GM23248 (cell line): ENCODE results near the gene ENOX2. TPM values are rescaled to one million over a fixed set of nuclear protein-coding genes. Genes with fewer than 3 reads are reported as not detected.

ENCODE experiments used
- DNase-seq: peaks from one replicate; pipeline ENCODE4 v3.0.0-alpha.2; 2015
- H2AFZ ChIP-seq: fragments of 200-600 bp; sonication (generic); 2 replicates; pipeline ENCODE4 v1.6.1; 2016; ENCODE audit warnings: antibody characterized with exemption
- H3F3A ChIP-seq: fragments of 200-600 bp; sonication (generic); 2 replicates; pipeline ENCODE4 v1.6.1; 2016; ENCODE audit warnings: mild to moderate bottlenecking, antibody characterized with exemption, mixed run types; ENCODE audit not compliant: insufficient read depth
- H3K27ac ChIP-seq: fragments of 200-600 bp; sonication (generic); 2 replicates; pipeline ENCODE4 v1.5.1; 2016; ENCODE audit warnings: mild to moderate bottlenecking
- H3K27me3 ChIP-seq: fragments of 200-600 bp; sonication (generic); replicated peaks from 2 replicates; pipeline ENCODE4 v1.6.1; 2016; ENCODE audit warnings: mild to moderate bottlenecking; ENCODE audit not compliant: insufficient read depth
- H3K36me3 ChIP-seq: fragments of 200-600 bp; sonication (generic); 2 replicates; pipeline ENCODE4 v1.6.1; 2016; ENCODE audit warnings: low read depth, mild to moderate bottlenecking
- H3K4me1 ChIP-seq: fragments of 200-600 bp; sonication (generic); 2 replicates; pipeline ENCODE4 v1.6.1; 2016; ENCODE audit warnings: mild to moderate bottlenecking; ENCODE audit not compliant: insufficient read depth
- H3K4me2 ChIP-seq: fragments of 200-600 bp; sonication (generic); one replicate; pipeline ENCODE4 v1.6.1; 2016; ENCODE audit warnings: mild to moderate bottlenecking; ENCODE audit not compliant: unreplicated experiment
- H3K4me3 ChIP-seq: fragments of 200-600 bp; sonication (generic); 2 replicates; pipeline ENCODE4 v1.5.1; 2016; ENCODE audit warnings: mild to moderate bottlenecking
- H3K79me2 ChIP-seq: fragments of 200-600 bp; sonication (generic); 2 replicates; pipeline ENCODE4 v1.6.1; 2016; ENCODE audit warnings: mild to moderate bottlenecking; ENCODE audit not compliant: insufficient read depth
- H3K9ac ChIP-seq: fragments of 200-600 bp; sonication (generic); 2 replicates; pipeline ENCODE4 v1.6.1; 2016; ENCODE audit warnings: mild to moderate bottlenecking
- H3K9me2 ChIP-seq: fragments of 200-600 bp; sonication (generic); 2 replicates; pipeline ENCODE4 v1.6.1; 2016; ENCODE audit warnings: mixed run types, mild to moderate bottlenecking, moderate library complexity; ENCODE audit not compliant: insufficient read depth
- H3K9me3 ChIP-seq: fragments of 200-600 bp; sonication (generic); one replicate; pipeline ENCODE4 v1.6.1; 2017; ENCODE audit warnings: low read depth
- H4K20me1 ChIP-seq: fragments of 200-600 bp; sonication (generic); 2 replicates; pipeline ENCODE4 v1.6.0; 2016; ENCODE audit not compliant: insufficient read depth
- EZH2 ChIP-seq: fragments of 200-600 bp; sonication (generic); IDR thresholded peaks from 2 replicates; pipeline ENCODE4 v1.6.1; 2018; ENCODE audit warnings: antibody characterized with exemption, mild to moderate bottlenecking; ENCODE audit not compliant: insufficient read depth, poor library complexity, severe bottlenecking
- EZH2phosphoT487 ChIP-seq: fragments of 200-600 bp; sonication (generic); IDR thresholded peaks from 2 replicates; pipeline ENCODE4 v1.6.1; 2018; ENCODE audit warnings: antibody characterized with exemption, moderate library complexity, mild to moderate bottlenecking, low read depth; ENCODE audit not compliant: insufficient read depth
- WGBS, 2 experiments: methylation state at CpG; one replicate each; pipeline ENCODE4 v1.1.6; 2015 to 2017; ENCODE audit warnings: low lambda C conversion rate in 2 of 2, low coverage in 1 of 2; ENCODE audit errors: missing lambda C conversion rate in 2 of 2; 5-methylcytosine and 5-hydroxymethylcytosine counted together
- in situ Hi-C: fragments of 300-500 bp; cut with MboI; formaldehyde crosslinking; loops from 2 replicates; pipeline ENCODE4 v1.15.0; 2020
- polyA plus RNA-seq: library from polyadenylated mRNA; unstranded; fragments of >200 nt; fragmentation: Nextera tagmentation; extraction: Ambion mirVana; gene quantifications from 2 replicates; pipeline ENCODE4 v1.2.1, GENCODE V29; 2016
- total RNA-seq: library from RNA; depleted of rRNA; stranded (reverse); fragments of >200 nt; shearing (Covaris generic); gene quantifications from 2 replicates; pipeline ENCODE4 v1.2.3, GENCODE V29; 2014

Gene ENOX2
- total and polyA plus RNA-seq, 2 experiments from 2014 or later = 13.6 to 14.5 TPM

- in situ Hi-C loops = no loop called here
- Histone ChIP-seq H3K27me3 (no peaks in the 10 kb centered on the region), H3F3A (0 out of 2 replicates have a peak, but pooled peaks cover 6% of the 10 kb centered on the region), H3K4me3 (no peak overlapping the region), H3K9ac (no peak overlapping the region), H2AFZ (no peak overlapping the region), H3K4me1 (peaks cover 6% of the 10 kb centered on the region), H4K20me1 (no peaks in the 10 kb centered on the region), H3K4me2 (no peak overlapping the region), H3K27ac (no peak overlapping the region), H3K9me3 (no peaks in the 10 kb centered on the region), H3K9me2 (no peaks in the 10 kb centered on the region), H3K79me2 (no peaks in the 10 kb centered on the region), H3K36me3 (no peaks in the 10 kb centered on the region; the same call in 1 of the 2 replicates)
- WGBS, 2 experiments = 97 to 98% methylated on average over 6 of the region's 6 CpGs
- TF ChIP-seq EZH2phosphoT487 (no peak), EZH2 (no peak)
- no peak for DNase-seq
Measured at GRCh38 chrX:130652824-130653578, 250.0 kb downstream of the ENOX2 start.

- no peaks in the 10 kb centered on the region for H3K27me3 ChIP-seq
- no peaks in the 10 kb centered on the region for H3K9me2 ChIP-seq
- 0 out of 2 replicates have a peak, but pooled peaks cover under 1% of the 10 kb centered on the region for H3F3A ChIP-seq
- no peak for DNase-seq
- H3K27ac ChIP-seq = no peak overlapping the region
- in situ Hi-C loops = no loop called here
- H3K4me1 ChIP-seq = peaks cover 1% of the 10 kb centered on the region
- H3K79me2 ChIP-seq = no peaks in the 10 kb centered on the region
- H3K9ac ChIP-seq = no peak overlapping the region
- H3K36me3 ChIP-seq = no peaks in the 10 kb centered on the region
- H3K9me3 ChIP-seq = no peaks in the 10 kb centered on the region
- H2AFZ ChIP-seq = no peak overlapping the region
- H4K20me1 ChIP-seq = no peaks in the 10 kb centered on the region
- H3K4me2 ChIP-seq = no peak overlapping the region
- no peak overlapping the region for H3K4me3 ChIP-seq
- TF ChIP-seq EZH2phosphoT487 (no peak), EZH2 (no peak)
Measured at GRCh38 chrX:130649738-130650137, 253.3 kb downstream of the ENOX2 start.

- in situ Hi-C loops = no loop called here
- TF ChIP-seq EZH2 (no peak), EZH2phosphoT487 (no peak)
- DNase-seq = no peak
- H3K27ac ChIP-seq = no peak overlapping the region
- H3K4me1 ChIP-seq = no peaks in the 10 kb centered on the region
- 71 to 100% methylated on average over 1 of the region's 1 CpG for WGBS, 2 experiments
- H3K79me2 ChIP-seq = no peaks in the 10 kb centered on the region
- H3K4me3 ChIP-seq = no peak overlapping the region
- H3K27me3 ChIP-seq = no peaks in the 10 kb centered on the region
- no peak overlapping the region for H3K4me2 ChIP-seq
- H2AFZ ChIP-seq = no peak overlapping the region
- H4K20me1 ChIP-seq = no peaks in the 10 kb centered on the region
- no peaks in the 10 kb centered on the region for H3K9me2 ChIP-seq
- no peaks in the 10 kb centered on the region for H3K36me3 ChIP-seq
- H3F3A ChIP-seq = no peaks in the 10 kb centered on the region
- H3K9me3 ChIP-seq = no peaks in the 10 kb centered on the region
- no peak overlapping the region for H3K9ac ChIP-seq
Measured at GRCh38 chrX:130647468-130647867, 255.5 kb downstream of the ENOX2 start.

DNA sequence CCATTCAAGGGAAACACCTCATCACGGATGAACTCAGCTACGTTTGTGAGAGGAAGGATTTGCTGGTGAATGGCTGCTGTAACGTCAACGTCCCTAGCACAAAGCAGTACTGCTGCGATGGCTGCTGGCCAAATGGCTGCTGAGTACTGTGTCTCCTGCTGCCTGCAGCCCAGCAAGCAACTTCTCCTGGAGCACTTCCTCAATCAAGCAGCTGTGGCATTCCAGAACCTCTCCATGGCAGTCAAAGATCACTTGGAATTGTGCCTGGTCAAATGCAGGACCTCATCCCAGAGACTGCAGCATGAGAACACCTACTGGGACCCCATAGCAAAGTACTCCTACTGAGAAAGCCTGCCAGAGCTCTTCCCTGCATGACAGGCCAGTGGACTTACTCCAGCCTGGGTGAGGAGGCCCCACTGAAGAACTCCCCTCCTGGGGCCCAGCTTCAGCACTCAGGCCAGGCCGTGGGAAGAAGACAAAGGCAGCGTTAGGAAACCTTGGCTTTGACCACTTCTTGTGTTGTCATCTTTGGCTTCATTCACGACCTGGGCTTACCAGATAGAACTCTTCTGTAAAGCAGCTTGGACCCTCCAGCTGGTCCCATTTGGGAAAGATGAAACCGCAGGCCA lies 256.9 kb downstream of the ENOX2 start:
- TF ChIP-seq EZH2 (no peak), EZH2phosphoT487 (no peak)
- Histone ChIP-seq H3K4me3 (no peak overlapping the region), H2AFZ (no peak overlapping the region), H3K79me2 (no peaks in the 10 kb centered on the region), H3K9me2 (no peaks in the 10 kb centered on the region), H3K36me3 (no peaks in the 10 kb centered on the region), H3K9ac (no peak overlapping the region), H3K4me1 (no peaks in the 10 kb centered on the region), H3K27me3 (no peaks in the 10 kb centered on the region), H3K4me2 (no peak overlapping the region), H3F3A (no peaks in the 10 kb centered on the region), H4K20me1 (no peaks in the 10 kb centered on the region), H3K27ac (no peak overlapping the region), H3K9me3 (no peaks in the 10 kb centered on the region)
- no peak for DNase-seq
- in situ Hi-C loops = no loop called here
- WGBS, 2 experiments = 85 to 89% methylated on average over 4 to 8 of the region's 9 CpGs
